Mesenchymal stem cell (in vitro differentiated cells and primary cell): ENCODE results near the gene AGPAT2.
A peak's percentile ranks its signal among the peaks of the same experiment; 100 is the strongest.

Experiments used
- DNase-seq: peaks from one replicate; pipeline ENCODE4 v3.0.0-alpha.2; 2013
- H2AFZ ChIP-seq: one replicate; pipeline ENCODE4 v1.6.1; 2013; ENCODE audit warnings: low read depth, mild to moderate bottlenecking, control low read depth, inconsistent platforms, low read length, moderate library complexity
- H2AK5ac ChIP-seq: 2 replicates; pipeline ENCODE4 v1.6.1; 2013; ENCODE audit warnings: low read length, moderate library complexity, mild to moderate bottlenecking, inconsistent platforms; ENCODE audit not compliant: severe bottlenecking
- H2BK120ac ChIP-seq: one replicate; pipeline ENCODE4 v1.6.1; 2013; ENCODE audit warnings: low read depth, mild to moderate bottlenecking, inconsistent platforms, low read length, moderate library complexity
- H2BK12ac ChIP-seq, 2 experiments: one replicate each; pipeline ENCODE4 v1.6.1; 2013; ENCODE audit warnings: inconsistent platforms in 2 of 2, low read length in 2 of 2, mild to moderate bottlenecking in 2 of 2, moderate library complexity in 2 of 2, control low read depth in 1 of 2
- H2BK15ac ChIP-seq: one replicate; pipeline ENCODE4 v1.6.1; 2013; ENCODE audit warnings: mild to moderate bottlenecking, low read depth, inconsistent platforms; ENCODE audit not compliant: poor library complexity, severe bottlenecking
- H2BK5ac ChIP-seq: 2 replicates; pipeline ENCODE4 v1.6.1; 2013; ENCODE audit warnings: low read depth, mild to moderate bottlenecking, low read length, control low read depth, inconsistent platforms; ENCODE audit not compliant: poor library complexity, severe bottlenecking
- H3K14ac ChIP-seq, 2 experiments: one replicate each; pipeline ENCODE4 v1.6.1; 2013; ENCODE audit warnings: inconsistent platforms in 2 of 2, low read length in 2 of 2, control low read depth in 1 of 2, mild to moderate bottlenecking in 1 of 2, moderate library complexity in 1 of 2
- H3K18ac ChIP-seq, 2 experiments: one replicate each; pipeline ENCODE4 v1.6.1; 2013; ENCODE audit warnings: inconsistent platforms in 2 of 2, low read length in 2 of 2, control low read depth in 1 of 2, low read depth in 1 of 2, mild to moderate bottlenecking in 1 of 2
- H3K23ac ChIP-seq, 2 experiments: one replicate each; pipeline ENCODE4 v1.6.1; 2013; ENCODE audit warnings: inconsistent platforms in 2 of 2, low read length in 2 of 2, mild to moderate bottlenecking in 2 of 2, moderate library complexity in 2 of 2, control low read depth in 1 of 2
- H3K27ac ChIP-seq: 2 replicates; pipeline ENCODE4 v1.5.1; 2013; ENCODE audit warnings: mild to moderate bottlenecking, moderate library complexity, low read length, control low read depth, inconsistent platforms; ENCODE audit not compliant: poor library complexity, severe bottlenecking
- H3K27me3 ChIP-seq, 2 experiments: 2 replicates each; pipeline versions ENCODE4 v1.6.1 to v1.7.0; 2013; ENCODE audit warnings: low read length in 2 of 2, mild to moderate bottlenecking in 2 of 2, moderate library complexity in 2 of 2, control low read depth in 1 of 2, inconsistent platforms in 1 of 2; ENCODE audit not compliant: control insufficient read depth in 1 of 2, insufficient read depth in 1 of 2
- H3K36me3 ChIP-seq, 2 experiments: 2 replicates each; pipeline versions ENCODE4 v1.6.1 to v1.7.0; 2013; ENCODE audit warnings: low read length in 2 of 2, control low read depth in 1 of 2, inconsistent platforms in 1 of 2, low read depth in 1 of 2, mild to moderate bottlenecking in 1 of 2; ENCODE audit not compliant: insufficient read depth in 2 of 2, control insufficient read depth in 1 of 2
- H3K4ac ChIP-seq, 2 experiments: one replicate each; pipeline ENCODE4 v1.6.1; 2013; ENCODE audit warnings: inconsistent platforms in 2 of 2, low read length in 2 of 2, mild to moderate bottlenecking in 2 of 2, moderate library complexity in 2 of 2, control low read depth in 1 of 2, low read depth in 1 of 2
- H3K4me1 ChIP-seq: 2 replicates; pipeline ENCODE4 v1.6.1; 2013; ENCODE audit warnings: low read depth, low read length, control low read depth; ENCODE audit not compliant: control insufficient read depth, insufficient read depth
- H3K4me2 ChIP-seq: 2 replicates; pipeline ENCODE4 v1.6.1; 2013; ENCODE audit warnings: low read length, mild to moderate bottlenecking, inconsistent platforms; ENCODE audit not compliant: poor library complexity, severe bottlenecking
- H3K4me3 ChIP-seq, 2 experiments: 2 replicates each; pipeline versions ENCODE4 v1.5.1 to v1.7.0; 2013; ENCODE audit warnings: low read length in 2 of 2, mild to moderate bottlenecking in 2 of 2, control low read depth in 1 of 2, low read depth in 1 of 2; ENCODE audit not compliant: insufficient read depth in 1 of 2
- H3K79me1 ChIP-seq: replicated peaks from 2 replicates; pipeline ENCODE4 v1.6.1; 2013; ENCODE audit warnings: mild to moderate bottlenecking, control low read depth, low read length, inconsistent platforms; ENCODE audit not compliant: poor library complexity, severe bottlenecking
- H3K9ac ChIP-seq: 2 replicates; pipeline ENCODE4 v1.7.0; 2013; ENCODE audit warnings: mild to moderate bottlenecking, low read length, moderate library complexity
- H3K9me3 ChIP-seq: 2 replicates; pipeline ENCODE4 v1.7.0; 2013; ENCODE audit warnings: mild to moderate bottlenecking, low read length; ENCODE audit not compliant: control insufficient read depth
- H4K8ac ChIP-seq: one replicate; pipeline ENCODE4 v1.6.1; 2013; ENCODE audit warnings: inconsistent platforms, mild to moderate bottlenecking, low read length, moderate library complexity
- H4K91ac ChIP-seq: one replicate; pipeline ENCODE4 v1.6.1; 2013; ENCODE audit warnings: mild to moderate bottlenecking, low read length, inconsistent platforms
- WGBS: methylation state at CpG from one replicate; pipeline ENCODE4 v1.1.7; 2013; ENCODE audit warnings: mixed read lengths; 5-methylcytosine and 5-hydroxymethylcytosine counted together

The AGPAT2 gene

DNA sequence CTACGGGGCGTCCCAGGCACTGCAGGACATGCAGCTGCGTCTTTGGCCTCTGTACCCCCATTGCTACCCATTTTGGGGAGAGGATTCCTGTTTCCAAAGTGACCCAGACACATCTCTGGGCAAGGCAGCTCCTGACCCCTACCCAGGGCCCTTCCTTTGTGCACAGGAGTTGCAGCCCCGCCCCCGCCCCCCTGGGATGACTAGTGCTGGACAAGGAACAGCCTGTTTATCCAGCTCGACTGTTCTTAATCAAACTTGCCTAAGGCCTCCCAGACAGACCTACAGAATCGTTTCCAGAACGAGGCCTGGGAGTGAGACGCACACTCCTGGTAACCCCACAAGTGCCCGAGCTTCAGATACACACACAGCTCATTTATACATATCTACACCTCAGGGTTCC is 38.4 kb upstream of the AGPAT2 start:
- Histone ChIP-seq H2BK15ac (no peak overlapping the region), H2BK120ac (no peak overlapping the region), H2BK5ac (no peak overlapping the region), H3K36me3 (peaks cover 50 to 62% of the 10 kb centered on the region in 2 experiments), H4K8ac (no peak overlapping the region), H2AK5ac (no peak overlapping the region), H3K4me1 (peaks cover 51% of the 10 kb centered on the region), H3K14ac (peak overlapping the region in 1 of 2 experiments; percentile 51), H3K79me1 (peaks cover 21% of the 10 kb centered on the region), H3K9me3 (no peaks in the 10 kb centered on the region), H3K18ac (no peak overlapping the region), H4K91ac (no peak overlapping the region), H2AFZ (no peak overlapping the region), H3K23ac (no peak overlapping the region), H3K9ac (peak overlapping the region; percentile 94), H3K4me3 (peak overlapping the region in 1 of 2 experiments; percentile 99), H3K4ac (no peak overlapping the region), H3K27ac (no peak overlapping the region), H2BK12ac (no peak overlapping the region), H3K27me3 (no peaks in the 10 kb centered on the region), H3K4me2 (peak overlapping the region; percentile 95)
- 55% methylated on average over 10 of the region's 10 CpGs for WGBS
- DNase-seq = peak; percentile 58

DNA sequence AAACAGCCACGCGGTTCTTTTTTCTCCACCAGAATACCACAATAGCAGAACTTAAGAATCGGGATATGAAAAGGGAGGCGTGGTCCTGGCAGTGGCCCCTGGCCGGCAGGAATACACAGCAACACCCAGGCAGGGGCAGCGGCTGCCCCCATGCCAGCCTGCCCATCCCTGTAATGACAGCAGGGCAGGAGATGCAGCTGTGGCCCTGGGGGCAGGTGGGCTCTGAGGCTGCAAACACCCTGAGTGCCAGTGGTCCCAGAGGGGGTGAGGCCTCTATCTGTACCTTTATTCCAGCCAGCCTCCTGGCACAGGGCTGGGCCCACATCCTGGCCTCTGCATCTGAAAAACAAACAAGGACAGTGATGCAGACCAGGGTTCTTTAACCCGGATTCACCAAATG is 37.5 kb upstream of the AGPAT2 start:
- peaks cover 50 to 63% of the 10 kb centered on the region in 2 experiments for H3K36me3 ChIP-seq
- no peak overlapping the region for H2BK5ac ChIP-seq
- no peak overlapping the region for H2BK120ac ChIP-seq
- H2BK15ac ChIP-seq = no peak overlapping the region
- no peak overlapping the region for H3K4me2 ChIP-seq
- no peak overlapping the region for H3K4ac ChIP-seq
- no peak overlapping the region for H4K91ac ChIP-seq
- no peak overlapping the region for H3K27ac ChIP-seq
- H3K9me3 ChIP-seq = no peaks in the 10 kb centered on the region
- no peak overlapping the region for H2BK12ac ChIP-seq
- no peak overlapping the region for H3K18ac ChIP-seq
- H3K14ac ChIP-seq = no peak overlapping the region
- H3K79me1 ChIP-seq = peaks cover 18% of the 10 kb centered on the region
- H2AK5ac ChIP-seq = no peak overlapping the region
- WGBS = 99% methylated on average over 7 of the region's 7 CpGs
- DNase-seq = no peak
- no peak overlapping the region for H3K4me3 ChIP-seq
- H3K9ac ChIP-seq = no peak overlapping the region
- no peak overlapping the region for H2AFZ ChIP-seq
- peaks cover 55% of the 10 kb centered on the region for H3K4me1 ChIP-seq
- H3K23ac ChIP-seq = no peak overlapping the region
- no peaks in the 10 kb centered on the region for H3K27me3 ChIP-seq
- H4K8ac ChIP-seq = no peak overlapping the region

DNA sequence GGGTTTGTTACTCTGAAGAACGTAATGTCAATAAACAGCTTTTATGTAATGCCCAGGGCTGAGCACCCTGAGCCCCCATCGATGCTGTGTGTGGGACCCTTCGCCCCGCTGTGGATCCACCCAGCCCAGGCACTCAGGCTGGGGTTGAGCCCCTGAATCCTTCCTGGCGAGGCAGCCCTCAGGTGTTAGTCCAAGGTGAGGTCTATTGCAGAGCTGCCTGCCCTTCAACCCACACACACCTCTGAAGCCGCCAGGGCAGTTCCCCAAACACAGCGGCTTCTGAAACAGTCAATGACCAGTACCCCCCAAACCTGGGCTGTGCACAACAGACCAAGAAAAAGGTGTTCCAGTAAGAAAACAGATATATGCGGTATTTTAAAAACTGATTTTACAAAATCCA is 36.7 kb upstream of the AGPAT2 start:
- H3K4me1 ChIP-seq = peaks cover 57% of the 10 kb centered on the region
- no peak overlapping the region for H2BK12ac ChIP-seq
- H3K14ac ChIP-seq = no peak overlapping the region
- no peaks in the 10 kb centered on the region for H3K27me3 ChIP-seq
- H3K4ac ChIP-seq = no peak overlapping the region
- H3K23ac ChIP-seq = no peak overlapping the region
- H3K9me3 ChIP-seq = no peaks in the 10 kb centered on the region
- H2BK15ac ChIP-seq = no peak overlapping the region
- no peak overlapping the region for H3K9ac ChIP-seq
- peaks cover 14% of the 10 kb centered on the region for H3K79me1 ChIP-seq
- H2AFZ ChIP-seq = no peak overlapping the region
- no peak overlapping the region for H3K4me3 ChIP-seq
- no peak overlapping the region for H3K18ac ChIP-seq
- no peak overlapping the region for H3K4me2 ChIP-seq
- no peak overlapping the region for H2AK5ac ChIP-seq
- no peak overlapping the region for H4K91ac ChIP-seq
- DNase-seq = no peak
- WGBS = 99% methylated on average over 7 of the region's 8 CpGs
- H3K36me3 ChIP-seq = peaks cover 50 to 63% of the 10 kb centered on the region in 2 experiments
- no peak overlapping the region for H4K8ac ChIP-seq
- H3K27ac ChIP-seq = no peak overlapping the region
- H2BK5ac ChIP-seq = no peak overlapping the region
- no peak overlapping the region for H2BK120ac ChIP-seq

DNA sequence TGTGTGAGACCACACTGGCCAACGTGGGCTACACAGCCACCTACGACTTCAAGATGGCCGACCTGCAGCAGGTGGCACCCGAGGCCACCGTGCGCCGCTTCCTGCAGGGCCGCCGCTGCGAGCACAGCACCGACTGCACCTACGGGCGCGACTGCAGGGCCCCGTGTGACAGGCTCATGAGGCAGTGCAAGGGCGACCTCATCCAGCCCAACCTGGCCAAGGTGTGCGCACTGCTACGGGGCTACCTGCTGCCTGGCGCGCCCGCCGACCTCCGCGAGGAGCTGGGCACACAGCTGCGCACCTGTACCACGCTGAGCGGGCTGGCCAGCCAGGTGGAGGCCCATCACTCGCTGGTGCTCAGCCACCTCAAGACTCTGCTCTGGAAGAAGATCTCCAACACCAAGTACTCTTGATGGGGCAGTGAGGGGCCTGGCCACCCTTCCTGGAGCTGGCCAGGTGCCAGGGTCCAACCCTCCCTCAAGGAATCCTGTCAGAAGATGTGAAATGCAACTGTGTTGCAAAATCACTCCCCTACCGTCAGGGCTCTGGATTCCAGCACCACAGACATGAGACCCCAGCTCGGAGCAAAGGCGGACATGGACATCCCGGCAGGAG is 36.2 kb upstream of the AGPAT2 start:
- Histone ChIP-seq H4K8ac (no peak overlapping the region), H3K9ac (no peak overlapping the region), H3K4ac (no peak overlapping the region), H3K36me3 (peaks cover 50 to 63% of the 10 kb centered on the region in 2 experiments), H3K14ac (no peak overlapping the region), H3K9me3 (no peaks in the 10 kb centered on the region), H2AFZ (no peak overlapping the region), H3K27me3 (peaks cover 0 to 4% of the 10 kb centered on the region in 2 experiments), H2BK5ac (no peak overlapping the region), H3K79me1 (peaks cover 12% of the 10 kb centered on the region), H3K18ac (no peak overlapping the region), H2BK12ac (no peak overlapping the region), H2BK15ac (no peak overlapping the region), H3K4me2 (no peak overlapping the region), H3K4me1 (peaks cover 55% of the 10 kb centered on the region), H4K91ac (peak overlapping the region; percentile 41), H3K27ac (no peak overlapping the region), H2AK5ac (no peak overlapping the region), H2BK120ac (no peak overlapping the region), H3K23ac (no peak overlapping the region), H3K4me3 (no peak overlapping the region)
- DNase-seq = no peak
- WGBS = 95% methylated on average over 32 of the region's 32 CpGs
